A673 (cell line): ENCODE data around the gene IMMP2L.

ENCODE experiments used
- EZH2 ChIP-seq: fragments of 200-600 bp; sonication (generic); IDR thresholded peaks from 2 replicates; pipeline ENCODE4 v1.6.1; 2017; ENCODE audit warnings: borderline replicate concordance, low read depth, mild to moderate bottlenecking, mixed read lengths, antibody characterized with exemption, low read length; ENCODE audit not compliant: poor library complexity, severe bottlenecking
- TF ChIP-seq, protein P1 (sequence below): fragments of 300-800, 200-600 bp; sonication (generic); conservative IDR thresholded peaks from 2 replicates; pipeline ENCODE4 v1.5.1; 2017; ENCODE audit warnings: low read depth, mild to moderate bottlenecking, antibody characterized with exemption, low read length, moderate library complexity, mixed read lengths

DNA sequence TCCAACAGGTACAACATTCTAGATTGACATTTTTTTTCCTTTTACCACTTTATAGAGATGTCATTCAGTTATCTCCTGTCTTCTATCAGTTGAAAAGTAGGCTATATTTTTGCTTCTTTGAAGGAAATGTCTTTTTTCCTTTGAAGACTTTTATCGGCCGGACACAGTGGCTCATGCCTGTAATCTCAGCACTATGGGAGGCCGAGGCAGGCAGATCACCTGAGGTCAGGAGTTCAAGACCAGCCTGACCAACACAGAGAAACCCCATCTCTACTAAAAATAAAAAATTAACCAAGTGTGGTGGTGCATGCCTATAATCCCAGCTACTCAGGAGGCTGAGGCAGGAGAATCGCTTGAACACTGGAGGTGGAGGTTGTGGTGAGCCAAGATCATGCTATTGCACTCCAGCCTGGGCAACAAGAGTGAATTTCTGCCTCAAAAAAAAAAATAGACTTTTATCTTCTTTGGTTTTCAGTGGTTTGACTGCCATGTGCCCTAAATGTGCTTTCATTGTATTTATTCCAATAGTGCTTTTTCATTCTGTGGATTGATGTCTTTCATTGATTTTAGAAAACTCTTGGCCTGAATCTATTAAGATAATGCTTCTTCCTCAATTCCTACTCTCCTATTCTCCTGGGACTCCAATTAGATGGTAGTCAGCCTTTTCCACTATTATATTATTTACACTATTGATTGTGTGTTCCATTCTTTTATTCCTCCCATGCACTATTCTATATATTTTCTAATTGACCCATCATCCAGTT, 84.6 kb downstream of the IMMP2L start:
- TF ChIP-seq, protein P1, sequence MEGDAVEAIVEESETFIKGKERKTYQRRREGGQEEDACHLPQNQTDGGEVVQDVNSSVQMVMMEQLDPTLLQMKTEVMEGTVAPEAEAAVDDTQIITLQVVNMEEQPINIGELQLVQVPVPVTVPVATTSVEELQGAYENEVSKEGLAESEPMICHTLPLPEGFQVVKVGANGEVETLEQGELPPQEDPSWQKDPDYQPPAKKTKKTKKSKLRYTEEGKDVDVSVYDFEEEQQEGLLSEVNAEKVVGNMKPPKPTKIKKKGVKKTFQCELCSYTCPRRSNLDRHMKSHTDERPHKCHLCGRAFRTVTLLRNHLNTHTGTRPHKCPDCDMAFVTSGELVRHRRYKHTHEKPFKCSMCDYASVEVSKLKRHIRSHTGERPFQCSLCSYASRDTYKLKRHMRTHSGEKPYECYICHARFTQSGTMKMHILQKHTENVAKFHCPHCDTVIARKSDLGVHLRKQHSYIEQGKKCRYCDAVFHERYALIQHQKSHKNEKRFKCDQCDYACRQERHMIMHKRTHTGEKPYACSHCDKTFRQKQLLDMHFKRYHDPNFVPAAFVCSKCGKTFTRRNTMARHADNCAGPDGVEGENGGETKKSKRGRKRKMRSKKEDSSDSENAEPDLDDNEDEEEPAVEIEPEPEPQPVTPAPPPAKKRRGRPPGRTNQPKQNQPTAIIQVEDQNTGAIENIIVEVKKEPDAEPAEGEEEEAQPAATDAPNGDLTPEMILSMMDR = no peak
- no peak for TF ChIP-seq EZH2
